Panc1 (cell line): Measurements from ENCODE around the gene IGLON5. TPM values are rescaled to one million over a fixed set of nuclear protein-coding genes. Genes with fewer than 3 reads are reported as not detected.

Source experiments
- ATAC-seq: fragments of 200-7000 bp; cut with Tn5 transposase; 2 replicates; pipeline ENCODE4 v1.9.1; 2020; ENCODE audit warnings: mild to moderate bottlenecking, moderate library complexity
- BruUV-seq: library from RNA; stranded (reverse); fragments of 400-500 nt; replicated peaks from 2 replicates; lab custom pipeline; 2021; lab: Mats Ljungman, UMichigan
- CTCF ChIA-PET: fragments of 300-600 bp; sonication (Branson Sonifier 250); formaldehyde crosslinking; loops from one replicate; lab custom pipeline; 2022; ENCODE audit warnings: antibody characterized with exemption; lab: Charles Lee
- POLR2A ChIA-PET: fragments of 300-600 bp; sonication (Branson Sonifier 250); formaldehyde crosslinking; loops from one replicate; lab custom pipeline; 2022; ENCODE audit warnings: antibody characterized with exemption; lab: Charles Lee
- DNase-seq: peaks from one replicate; pipeline ENCODE4 v3.0.0-alpha.2; 2010; ENCODE audit warnings: low read depth, low spot score
- H3K27ac ChIP-seq: 2 replicates; pipeline ENCODE4 v1.5.1; 2011; ENCODE audit warnings: mild to moderate bottlenecking, low read length, inconsistent platforms
- H3K27me3 ChIP-seq: fragments of 200-500 bp; sonication (Bioruptor generic); 2 replicates; pipeline ENCODE4 v1.6.0; 2014; ENCODE audit warnings: low read length, inconsistent platforms; ENCODE audit not compliant: control insufficient read depth, insufficient read depth
- H3K36me3 ChIP-seq: fragments of 200-500 bp; sonication (Bioruptor generic); 2 replicates; pipeline ENCODE4 v1.5.1; 2014; ENCODE audit warnings: inconsistent platforms, mild to moderate bottlenecking, low read length, moderate library complexity; ENCODE audit not compliant: control insufficient read depth, insufficient read depth
- H3K4me1 ChIP-seq: 2 replicates; pipeline ENCODE4 v1.5.1; 2011; ENCODE audit warnings: inconsistent platforms, mild to moderate bottlenecking, low read length, moderate library complexity; ENCODE audit not compliant: control insufficient read depth, insufficient read depth
- H3K4me3 ChIP-seq, 2 experiments: 2 replicates each; pipeline ENCODE4 v1.5.1; 2011 to 2012; ENCODE audit warnings: low read depth in 2 of 2, low read length in 2 of 2, mild to moderate bottlenecking in 2 of 2, inconsistent platforms in 1 of 2, moderate library complexity in 1 of 2
- H3K9me3 ChIP-seq: fragments of 200-500 bp; sonication (Bioruptor generic); 2 replicates; pipeline ENCODE4 v1.5.1; 2014; ENCODE audit warnings: low read depth, mild to moderate bottlenecking, inconsistent platforms, low read length, moderate library complexity; ENCODE audit not compliant: control insufficient read depth, insufficient read depth
- CTCF ChIP-seq: fragments of 450-650 bp; IDR thresholded peaks from 2 replicates; pipeline ENCODE4 v1.5.1; 2017; ENCODE audit warnings: mild to moderate bottlenecking
- POLR2AphosphoS5 ChIP-seq: IDR thresholded peaks from 2 replicates; pipeline ENCODE4 v1.6.1; 2012; ENCODE audit warnings: mild to moderate bottlenecking, low read depth, low read length, moderate library complexity
- REST ChIP-seq, 2 experiments: IDR thresholded peaks; 2 replicates each; pipeline ENCODE4 v1.6.1; 2011 to 2012; ENCODE audit warnings: low read depth in 2 of 2, control low read depth in 1 of 2, low read length in 1 of 2, mild to moderate bottlenecking in 1 of 2, moderate library complexity in 1 of 2; ENCODE audit not compliant: insufficient read depth in 1 of 2
- SIN3A ChIP-seq: IDR thresholded peaks from 2 replicates; pipeline ENCODE4 v1.6.1; 2012; ENCODE audit warnings: low read depth, mild to moderate bottlenecking, low read length, moderate library complexity, borderline replicate concordance; ENCODE audit not compliant: insufficient read depth
- TCF7L2 ChIP-seq: IDR thresholded peaks from 2 replicates; pipeline ENCODE4 v1.6.1; 2011; ENCODE audit warnings: mild to moderate bottlenecking, low read depth, low read length, inconsistent platforms
- in situ Hi-C: cut with HindIII; loops from 2 replicates; pipeline ENCODE4 v1.10.0; 2016; ENCODE audit warnings: low sequenced_read_pairs, low pct_unique_long_range_greater_than_20kb
- intact Hi-C: fragments of 100-400 bp; cut with micrococcal nuclease; formaldehyde crosslinking; loops from one replicate; pipeline ENCODE4 v1.10.0; 2022; ENCODE audit not compliant: unreplicated experiment
- total RNA-seq: library from RNA; stranded (reverse); gene quantifications from one replicate; pipeline ENCODE4 v1.2.1, GENCODE V29; 2021; ENCODE audit not compliant: unreplicated experiment

The IGLON5 gene
- total RNA-seq, 1 experiment from 2014 or later, result 0.13 TPM

GRCh38 chr19:51351266-51351990, 40.0 kb downstream of the IGLON5 start:
- CTCF ChIA-PET, result no interaction called here
- BruUV-seq, result no TSS peak
- Histone ChIP-seq H3K27ac (no peak overlapping the region), H3K27me3 (no peaks in the 10 kb centered on the region), H3K4me3 (no peak overlapping the region), H3K4me1 (no peaks in the 10 kb centered on the region), H3K9me3 (no peaks in the 10 kb centered on the region), H3K36me3 (no peaks in the 10 kb centered on the region; the same call in 1 of the 2 replicates)
- no peak for DNase-seq
- ATAC-seq, result no peak
- intact Hi-C loops, result no loop called here
- TF ChIP-seq TCF7L2 (no peak), POLR2AphosphoS5 (no peak), SIN3A (no peak)
- POLR2A ChIA-PET, result no interaction called here
- in situ Hi-C loops, result no loop called here

- TF ChIP-seq REST (IDR thresholded peaks at IDR 0.05; ENCODE audit: insufficient read depth in 1 of 2, low read depth in 2 of 2, low read length in 1 of 2), result no peak
- TF ChIP-seq POLR2AphosphoS5, result no peak
- TF ChIP-seq CTCF, result no peak
- TF ChIP-seq SIN3A, result no peak
- TF ChIP-seq TCF7L2, result no peak
- intact Hi-C loops (no loop called here), in situ Hi-C loops (no loop called here)
- Histone ChIP-seq H3K4me3 (no peak overlapping the region), H3K27ac (no peak overlapping the region), H3K27me3 (no peaks in the 10 kb centered on the region), H3K9me3 (no peaks in the 10 kb centered on the region), H3K4me1 (no peaks in the 10 kb centered on the region), H3K36me3 (no peaks in the 10 kb centered on the region; the same call in 1 of the 2 replicates)
- BruUV-seq, result no TSS peak
- DNase-seq, result no peak
- no peak for ATAC-seq
- CTCF ChIA-PET, result no interaction called here
- POLR2A ChIA-PET, result no interaction called here
Observed at GRCh38 chr19:51352783-51353360, 41.4 kb downstream of the IGLON5 start.
